Measurements from ENCODE around the gene POU6F2. TPM values are rescaled to one million over a fixed set of nuclear protein-coding genes. Genes with fewer than 3 reads are reported as not detected.

POU6F2 gene
- total RNA-seq, 2 experiments from 2014 or later, result not detected

- POLR2A ChIA-PET, result no interaction called here
- CTCF ChIA-PET, result no interaction called here
- H3K4me1 Mint-ChIP-seq, result no peaks in the 10 kb centered on the region
- no peaks in the 10 kb centered on the region for H3K36me3 Mint-ChIP-seq (ENCODE audit: low read depth)
- H3K27ac Mint-ChIP-seq, result no peak overlapping the region
- no peaks in the 10 kb centered on the region for H3K27me3 Mint-ChIP-seq
- no peak for DNase-seq
- no peak overlapping the region for H3K4me3 Mint-ChIP-seq
- H3K9me3 Mint-ChIP-seq, result no peaks in the 10 kb centered on the region
Observed at GRCh38 chr7:39280337-39280736, 302.6 kb downstream of the POU6F2 start.

GRCh38 chr7:39285256-39285655, 307.5 kb downstream of the POU6F2 start:
- CTCF ChIA-PET, result no interaction called here

GRCh38 chr7:39288303-39288702, 310.6 kb downstream of the POU6F2 start:
- CTCF ChIA-PET, result no interaction called here

More at GRCh38 chr7:39285256-39285655, 307.5 kb downstream of the POU6F2 start:
- Mint-ChIP-seq H3K4me3 (no peak overlapping the region), H3K27me3 (no peaks in the 10 kb centered on the region), H3K9me3 (no peaks in the 10 kb centered on the region), H3K4me1 (no peaks in the 10 kb centered on the region), H3K27ac (no peak overlapping the region), H3K36me3 (ENCODE audit: low read depth) (no peaks in the 10 kb centered on the region)
- POLR2A ChIA-PET, result no interaction called here
- no peak for DNase-seq

GRCh38 chr7:39291628-39292410, 314.1 kb downstream of the POU6F2 start:
- Mint-ChIP-seq H3K4me1 (no peaks in the 10 kb centered on the region), H3K4me3 (no peak overlapping the region), H3K9me3 (no peaks in the 10 kb centered on the region), H3K27me3 (no peaks in the 10 kb centered on the region), H3K27ac (no peak overlapping the region), H3K36me3 (ENCODE audit: low read depth) (no peaks in the 10 kb centered on the region)
- no peak for DNase-seq
- CTCF ChIA-PET, result no interaction called here
- POLR2A ChIA-PET, result no interaction called here

More at GRCh38 chr7:39288303-39288702, 310.6 kb downstream of the POU6F2 start:
- H3K4me1 Mint-ChIP-seq, result no peaks in the 10 kb centered on the region
- POLR2A ChIA-PET, result no interaction called here
- H3K4me3 Mint-ChIP-seq, result no peak overlapping the region
- H3K36me3 Mint-ChIP-seq (ENCODE audit: low read depth), result no peaks in the 10 kb centered on the region
- H3K27ac Mint-ChIP-seq, result no peak overlapping the region
- H3K27me3 Mint-ChIP-seq, result no peaks in the 10 kb centered on the region
- H3K9me3 Mint-ChIP-seq, result no peaks in the 10 kb centered on the region
- no peak for DNase-seq

- Mint-ChIP-seq H3K36me3 (ENCODE audit: low read depth) (no peaks in the 10 kb centered on the region), H3K4me1 (no peaks in the 10 kb centered on the region), H3K27me3 (no peaks in the 10 kb centered on the region), H3K9me3 (no peaks in the 10 kb centered on the region), H3K27ac (no peak overlapping the region), H3K4me3 (no peak overlapping the region)
- CTCF ChIA-PET, result no interaction called here
- no peak for DNase-seq
- POLR2A ChIA-PET, result no interaction called here
Observed at GRCh38 chr7:39293056-39293823, 315.5 kb downstream of the POU6F2 start.

GRCh38 chr7:39294022-39294421, 316.3 kb downstream of the POU6F2 start:
- CTCF ChIA-PET, result no interaction called here
- DNase-seq, result no peak
- H3K9me3 Mint-ChIP-seq, result no peaks in the 10 kb centered on the region
- no peak overlapping the region for H3K4me3 Mint-ChIP-seq
- no peak overlapping the region for H3K27ac Mint-ChIP-seq
- H3K36me3 Mint-ChIP-seq (ENCODE audit: low read depth), result no peaks in the 10 kb centered on the region
- POLR2A ChIA-PET, result no interaction called here
- peaks cover 3% of the 10 kb centered on the region for H3K27me3 Mint-ChIP-seq
- no peaks in the 10 kb centered on the region for H3K4me1 Mint-ChIP-seq

- Mint-ChIP-seq H3K36me3 (ENCODE audit: low read depth) (no peaks in the 10 kb centered on the region), H3K27me3 (peaks cover 3% of the 10 kb centered on the region), H3K4me3 (no peak overlapping the region), H3K27ac (no peak overlapping the region), H3K4me1 (no peaks in the 10 kb centered on the region), H3K9me3 (no peaks in the 10 kb centered on the region)
- DNase-seq, result no peak
- ChIA-PET POLR2A (no interaction called here), CTCF (no interaction called here)
Observed at GRCh38 chr7:39295796-39296195, 318.1 kb downstream of the POU6F2 start.

- no peaks in the 10 kb centered on the region for H3K4me1 Mint-ChIP-seq
- no peak for DNase-seq
- H3K9me3 Mint-ChIP-seq, result no peaks in the 10 kb centered on the region
- no peaks in the 10 kb centered on the region for H3K36me3 Mint-ChIP-seq (ENCODE audit: low read depth)
- ChIA-PET POLR2A (no interaction called here), CTCF (no interaction called here)
- H3K4me3 Mint-ChIP-seq, result no peak overlapping the region
- peaks cover 3% of the 10 kb centered on the region for H3K27me3 Mint-ChIP-seq
- no peak overlapping the region for H3K27ac Mint-ChIP-seq
Observed at GRCh38 chr7:39299695-39300094, 322.0 kb downstream of the POU6F2 start.

- Mint-ChIP-seq H3K36me3 (ENCODE audit: low read depth) (no peaks in the 10 kb centered on the region), H3K4me1 (no peaks in the 10 kb centered on the region), H3K27me3 (peaks cover 3% of the 10 kb centered on the region), H3K9me3 (no peaks in the 10 kb centered on the region), H3K27ac (no peak overlapping the region), H3K4me3 (no peak overlapping the region)
- ChIA-PET POLR2A (no interaction called here), CTCF (no interaction called here)
- no peak for DNase-seq
Observed at GRCh38 chr7:39300276-39300675, 322.6 kb downstream of the POU6F2 start.

GRCh38 chr7:39301543-39301942, 323.8 kb downstream of the POU6F2 start:
- Mint-ChIP-seq H3K27ac (no peak overlapping the region), H3K27me3 (peaks cover 3% of the 10 kb centered on the region), H3K9me3 (no peaks in the 10 kb centered on the region), H3K36me3 (ENCODE audit: low read depth) (no peaks in the 10 kb centered on the region), H3K4me1 (no peaks in the 10 kb centered on the region), H3K4me3 (no peak overlapping the region)
- ChIA-PET POLR2A (no interaction called here), CTCF (no interaction called here)
- DNase-seq, result no peak

- H3K27me3 Mint-ChIP-seq, result no peaks in the 10 kb centered on the region
- ChIA-PET POLR2A (no interaction called here), CTCF (no interaction called here)
- no peaks in the 10 kb centered on the region for H3K36me3 Mint-ChIP-seq (ENCODE audit: low read depth)
- no peaks in the 10 kb centered on the region for H3K4me1 Mint-ChIP-seq
- no peak overlapping the region for H3K27ac Mint-ChIP-seq
- no peak overlapping the region for H3K4me3 Mint-ChIP-seq
- DNase-seq, result no peak
- no peaks in the 10 kb centered on the region for H3K9me3 Mint-ChIP-seq
Observed at GRCh38 chr7:39304178-39304577, 326.5 kb downstream of the POU6F2 start.

- POLR2A ChIA-PET, result no interaction called here
- CTCF ChIA-PET, result no interaction called here
- Mint-ChIP-seq H3K27ac (no peak overlapping the region), H3K36me3 (ENCODE audit: low read depth) (no peaks in the 10 kb centered on the region), H3K4me3 (no peak overlapping the region), H3K4me1 (no peaks in the 10 kb centered on the region), H3K27me3 (no peaks in the 10 kb centered on the region), H3K9me3 (no peaks in the 10 kb centered on the region)
- DNase-seq, result no peak
Observed at GRCh38 chr7:39304668-39305405, 327.1 kb downstream of the POU6F2 start.

GRCh38 chr7:39306016-39306570, 328.4 kb downstream of the POU6F2 start:
- Mint-ChIP-seq H3K4me1 (no peaks in the 10 kb centered on the region), H3K36me3 (ENCODE audit: low read depth) (no peaks in the 10 kb centered on the region), H3K9me3 (no peaks in the 10 kb centered on the region), H3K27me3 (no peaks in the 10 kb centered on the region), H3K4me3 (no peak overlapping the region), H3K27ac (no peak overlapping the region)
- POLR2A ChIA-PET, result no interaction called here
- no peak for DNase-seq
- CTCF ChIA-PET, result no interaction called here
